NCI-H2171 (cell line): ENCODE measurements around the gene TCOF1.

ENCODE experiments used
- DNase-seq: peaks from one replicate; lab custom pipeline; 2025; lab: John Stamatoyannopoulos, UW

The TCOF1 gene

DNA sequence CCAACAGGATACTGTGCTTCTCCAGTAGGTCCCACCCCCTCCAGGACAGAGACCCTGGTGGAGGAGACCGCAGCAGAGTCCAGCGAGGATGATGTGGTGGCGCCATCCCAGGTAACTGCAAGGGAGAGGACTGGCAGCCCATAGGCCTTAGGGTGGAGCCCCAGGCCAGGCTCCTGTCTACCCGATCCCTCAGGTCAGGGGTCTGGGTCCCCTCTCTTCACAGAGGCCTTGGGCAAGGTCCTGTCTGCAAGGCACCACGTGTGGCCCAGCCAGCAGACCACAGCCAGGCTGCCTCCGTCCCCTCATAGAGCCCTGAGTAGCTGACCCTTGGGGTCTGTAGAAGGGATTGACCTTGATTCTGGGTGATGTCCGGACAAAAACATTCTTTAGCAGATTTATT, 35.2 kb downstream of the TCOF1 start:
- no peak for DNase-seq

DNA sequence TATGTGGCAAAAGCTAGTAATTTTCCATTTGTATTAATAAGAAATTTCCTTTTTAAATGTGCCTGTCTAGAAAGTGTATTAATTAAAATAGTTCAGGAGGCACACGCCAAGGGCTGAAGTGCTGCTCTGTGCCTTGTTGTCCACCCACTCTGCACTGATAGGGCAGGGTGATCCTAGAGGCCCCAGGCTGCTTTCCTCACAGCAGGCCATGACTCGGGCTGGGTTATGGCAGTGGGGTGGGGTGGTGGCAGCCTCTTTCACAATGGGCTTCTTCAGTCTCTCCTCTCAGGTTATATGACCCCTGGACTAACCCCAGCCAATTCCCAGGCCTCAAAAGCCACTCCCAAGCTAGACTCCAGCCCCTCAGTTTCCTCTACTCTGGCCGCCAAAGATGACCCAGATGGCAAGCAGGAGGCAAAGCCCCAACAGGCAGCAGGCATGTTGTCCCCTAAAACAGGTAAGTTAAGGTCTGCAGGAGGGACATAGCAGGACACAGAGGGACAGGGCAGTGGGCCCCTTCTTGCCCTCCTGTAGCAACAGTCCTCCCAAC, 35.7 kb downstream of the TCOF1 start:
- no peak for DNase-seq

DNA sequence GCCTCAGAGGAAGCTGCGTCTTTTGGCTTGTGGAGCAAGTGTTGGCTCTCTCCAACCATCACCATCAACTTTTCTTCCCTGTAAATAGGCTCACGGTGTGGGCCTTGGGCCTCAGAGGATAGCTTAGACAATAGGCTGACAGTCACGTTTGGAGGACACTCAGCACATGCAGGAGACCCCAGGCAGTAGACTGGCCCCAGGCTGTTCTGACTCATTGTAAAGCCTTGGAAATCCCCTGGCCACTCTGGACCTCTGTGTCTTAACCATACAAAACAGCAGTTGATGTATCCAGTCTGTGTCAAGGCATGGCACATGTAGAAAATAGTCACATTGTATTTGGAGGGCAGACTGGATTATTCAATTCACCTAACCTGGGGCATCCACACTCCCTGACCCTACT, 36.6 kb downstream of the TCOF1 start:
- no peak for DNase-seq

DNA sequence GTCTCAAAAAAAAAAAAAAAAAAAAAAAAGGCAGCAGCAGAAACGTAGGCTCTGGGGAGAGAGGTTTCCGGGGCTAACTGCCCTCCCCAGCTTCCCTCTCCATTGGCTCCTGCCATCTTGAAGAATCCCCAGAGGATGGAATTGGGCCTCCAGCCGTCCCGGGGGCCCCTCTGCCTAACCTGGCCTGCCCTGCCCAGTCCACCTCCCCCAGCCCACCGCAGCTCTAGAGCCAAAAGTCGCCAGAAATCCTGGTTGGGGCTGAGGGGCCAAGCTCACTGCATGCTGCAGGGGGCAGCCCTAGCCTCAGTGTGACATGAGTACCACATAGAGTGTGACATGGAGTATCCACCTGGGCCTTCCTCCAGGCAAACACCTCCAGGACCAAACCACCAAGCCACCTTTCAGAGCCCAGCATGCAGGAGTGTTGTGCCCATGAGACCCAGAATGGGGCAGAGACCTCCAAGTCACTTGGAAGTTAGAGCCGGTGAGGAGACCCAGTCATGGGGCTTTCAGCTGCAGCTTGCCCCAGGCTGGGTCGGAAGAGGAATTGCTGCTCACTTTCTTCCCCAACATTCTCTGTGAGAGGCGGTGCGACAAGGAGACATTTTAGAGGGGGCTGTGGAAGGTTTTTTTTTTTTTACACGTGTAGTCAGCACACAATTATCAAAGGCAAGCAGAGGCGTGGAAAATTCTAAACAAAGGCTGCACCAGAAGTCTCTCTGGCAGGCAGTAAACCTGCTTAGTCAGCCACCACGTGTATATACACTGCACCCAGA, 37.6 kb downstream of the TCOF1 start:
- no peak for DNase-seq

DNA sequence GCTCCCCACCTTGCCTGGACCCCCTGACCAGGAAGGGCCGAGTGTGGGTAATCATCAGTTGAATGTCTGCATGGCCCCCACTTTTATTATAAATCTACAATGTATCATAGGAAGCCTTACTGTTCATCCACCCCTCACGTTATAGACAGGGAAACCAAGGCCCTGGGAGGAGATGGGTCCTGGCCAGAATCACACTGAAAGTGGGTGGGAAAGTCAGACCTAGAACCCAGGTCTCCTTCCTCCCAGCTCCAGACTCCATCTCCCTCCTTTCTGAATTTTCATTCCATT, 38.1 kb downstream of the TCOF1 start:
- no peak for DNase-seq

DNA sequence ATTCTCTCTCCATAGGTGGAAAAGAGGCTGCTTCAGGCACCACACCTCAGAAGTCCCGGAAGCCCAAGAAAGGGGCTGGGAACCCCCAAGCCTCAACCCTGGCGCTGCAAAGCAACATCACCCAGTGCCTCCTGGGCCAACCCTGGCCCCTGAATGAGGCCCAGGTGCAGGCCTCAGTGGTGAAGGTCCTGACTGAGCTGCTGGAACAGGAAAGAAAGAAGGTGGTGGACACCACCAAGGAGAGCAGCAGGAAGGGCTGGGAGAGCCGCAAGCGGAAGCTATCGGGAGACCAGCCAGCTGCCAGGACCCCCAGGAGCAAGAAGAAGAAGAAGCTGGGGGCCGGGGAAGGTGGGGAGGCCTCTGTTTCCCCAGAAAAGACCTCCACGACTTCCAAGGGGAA, 38.8 kb downstream of the TCOF1 start:
- DNase-seq: no peak

DNA sequence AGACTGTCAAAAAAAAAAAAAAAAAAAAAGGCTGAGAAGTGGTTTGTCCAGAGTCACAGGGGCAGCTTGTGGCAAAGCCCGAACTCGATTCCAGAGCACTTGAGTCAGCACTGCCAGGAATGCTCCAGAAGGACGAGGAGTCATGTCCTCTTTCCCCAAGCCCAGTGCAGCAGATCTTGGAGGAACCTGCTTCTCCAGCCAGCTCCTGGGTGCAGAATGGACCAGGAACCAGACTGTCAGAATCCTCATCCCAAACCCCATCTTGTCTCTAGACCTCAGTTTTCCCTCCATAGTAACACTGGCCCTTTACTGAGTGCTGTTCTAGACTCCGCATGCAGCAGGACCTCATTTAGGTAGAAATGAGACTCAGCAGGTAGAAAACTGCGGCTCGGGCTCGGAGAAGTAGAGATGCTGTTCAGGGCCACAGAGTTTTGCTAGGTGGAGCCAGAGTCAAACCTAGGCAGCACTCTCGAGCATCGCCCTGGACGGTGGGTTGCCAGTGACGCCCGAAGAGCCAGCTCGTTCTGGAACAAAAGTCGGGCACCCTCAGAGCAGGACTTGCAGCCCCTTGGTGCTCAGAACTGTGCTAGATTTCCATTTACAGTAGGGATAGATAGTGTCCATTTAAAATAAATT, 39.8 kb downstream of the TCOF1 start:
- no peak for DNase-seq

DNA sequence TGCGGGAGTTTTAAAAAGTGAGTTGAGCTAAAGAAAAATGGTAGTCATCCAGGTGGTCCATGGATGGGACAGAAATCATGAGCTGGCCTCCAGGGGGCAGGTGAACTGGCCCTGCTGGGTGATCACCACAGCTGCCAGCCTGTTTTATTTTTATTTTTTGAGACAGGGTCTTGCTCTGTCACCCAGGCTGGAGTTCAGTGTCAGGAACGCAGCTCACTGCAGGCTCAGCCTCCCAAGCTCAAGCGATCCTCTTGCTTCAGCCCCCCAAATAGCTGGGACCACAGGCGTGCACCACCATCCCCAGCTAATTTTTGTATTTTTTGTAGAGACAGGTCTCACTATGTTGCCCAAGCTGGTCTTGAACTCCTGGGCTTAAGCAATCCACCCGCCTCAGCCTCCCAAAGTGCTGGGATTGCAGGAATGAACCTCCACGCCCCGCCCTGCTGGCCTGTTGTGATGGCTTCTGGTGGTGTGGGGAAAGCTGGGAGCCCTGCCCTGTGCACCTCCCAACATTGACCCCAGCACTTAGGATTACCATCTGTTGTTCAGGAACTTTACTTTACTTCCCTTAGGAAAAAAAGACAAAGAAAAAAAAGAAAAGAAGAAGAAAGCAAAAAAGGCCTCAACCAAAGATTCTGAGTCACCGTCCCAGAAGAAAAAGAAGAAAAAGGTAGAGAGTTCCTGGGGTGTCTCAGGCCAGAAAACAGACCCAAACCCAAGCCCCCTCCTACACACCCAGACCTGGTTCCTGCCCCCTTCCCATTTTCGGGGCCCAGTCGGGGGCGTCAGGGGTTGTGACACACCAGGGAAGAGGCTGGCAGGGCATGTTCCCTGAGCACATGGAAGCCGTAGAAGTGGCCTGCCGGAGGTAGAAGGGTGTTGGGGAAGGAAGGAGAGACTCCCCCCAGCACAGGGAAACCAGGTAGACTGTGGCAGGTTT, 40.6 kb downstream of the TCOF1 start:
- DNase-seq: no peak

DNA sequence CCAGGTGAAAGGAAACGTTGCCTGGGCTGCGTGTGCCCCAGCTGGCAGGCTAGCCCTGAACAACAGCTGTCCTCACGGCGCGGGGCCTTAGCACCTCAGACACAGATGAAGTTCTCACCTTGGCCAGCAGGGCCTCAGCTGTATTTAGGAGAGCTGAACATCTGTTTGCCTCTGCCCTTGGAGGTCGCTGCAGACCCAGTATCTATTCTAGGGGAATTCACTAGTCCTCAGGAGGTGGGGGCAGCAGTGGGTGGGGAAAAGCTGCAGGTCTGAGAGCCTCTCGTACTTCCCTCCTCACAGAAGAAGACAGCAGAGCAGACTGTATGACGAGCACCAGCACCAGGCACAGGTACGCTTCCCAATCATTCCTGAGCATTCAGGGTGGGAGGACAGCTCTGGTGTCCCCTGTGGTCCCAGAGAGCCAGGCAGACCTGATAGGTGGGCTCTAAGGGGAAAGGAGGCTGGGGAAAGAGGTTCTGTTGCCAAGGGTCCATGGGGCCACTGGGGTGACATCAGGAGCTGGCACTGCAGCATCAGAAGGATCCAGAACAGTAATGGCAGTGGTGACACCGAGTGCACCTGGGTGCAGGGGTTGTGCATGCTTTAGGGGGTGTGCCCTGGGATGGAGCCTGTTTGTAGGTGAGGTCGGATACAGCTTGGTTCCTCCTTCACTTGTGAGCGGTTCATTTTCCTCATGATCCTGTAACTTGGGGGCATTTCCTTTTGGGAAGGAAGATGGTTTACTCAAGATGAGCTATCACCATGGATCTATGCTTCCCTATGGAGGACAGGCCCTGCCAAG, 41.4 kb downstream of the TCOF1 start:
- no peak for DNase-seq

DNA sequence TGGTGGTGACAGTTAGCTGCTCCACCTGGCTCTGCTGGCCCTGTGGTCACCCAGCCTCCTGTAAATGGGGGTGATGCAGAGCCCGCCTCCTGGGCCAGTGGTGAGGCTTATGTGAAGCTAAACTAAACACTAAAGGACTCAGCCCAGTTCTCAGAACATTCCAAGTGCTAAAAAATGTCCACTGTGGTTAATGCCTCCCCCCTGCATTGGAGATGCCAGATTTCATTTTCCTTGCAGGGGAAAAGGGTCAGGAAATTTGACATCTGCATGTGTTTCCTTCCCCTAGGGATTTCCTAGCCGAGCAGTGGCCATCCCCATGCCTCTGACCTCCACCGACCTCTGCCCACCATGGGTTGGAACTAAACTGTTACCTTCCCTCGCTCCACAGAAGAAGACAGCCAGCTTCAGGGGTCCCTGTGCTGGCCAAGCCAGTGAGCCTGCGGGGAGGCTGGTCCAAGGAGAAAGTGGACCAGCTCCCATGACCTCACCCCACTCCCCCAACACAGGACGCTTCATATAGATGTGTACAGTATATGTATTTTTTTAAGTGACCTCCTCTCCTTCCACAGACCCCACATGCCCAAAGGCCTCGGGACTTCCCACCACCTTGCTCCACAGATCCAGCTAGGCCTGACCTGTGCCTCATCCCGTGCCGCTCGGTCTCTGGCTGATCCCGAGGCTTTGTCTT, 42.2 kb downstream of the TCOF1 start:
- DNase-seq: no peak

DNA sequence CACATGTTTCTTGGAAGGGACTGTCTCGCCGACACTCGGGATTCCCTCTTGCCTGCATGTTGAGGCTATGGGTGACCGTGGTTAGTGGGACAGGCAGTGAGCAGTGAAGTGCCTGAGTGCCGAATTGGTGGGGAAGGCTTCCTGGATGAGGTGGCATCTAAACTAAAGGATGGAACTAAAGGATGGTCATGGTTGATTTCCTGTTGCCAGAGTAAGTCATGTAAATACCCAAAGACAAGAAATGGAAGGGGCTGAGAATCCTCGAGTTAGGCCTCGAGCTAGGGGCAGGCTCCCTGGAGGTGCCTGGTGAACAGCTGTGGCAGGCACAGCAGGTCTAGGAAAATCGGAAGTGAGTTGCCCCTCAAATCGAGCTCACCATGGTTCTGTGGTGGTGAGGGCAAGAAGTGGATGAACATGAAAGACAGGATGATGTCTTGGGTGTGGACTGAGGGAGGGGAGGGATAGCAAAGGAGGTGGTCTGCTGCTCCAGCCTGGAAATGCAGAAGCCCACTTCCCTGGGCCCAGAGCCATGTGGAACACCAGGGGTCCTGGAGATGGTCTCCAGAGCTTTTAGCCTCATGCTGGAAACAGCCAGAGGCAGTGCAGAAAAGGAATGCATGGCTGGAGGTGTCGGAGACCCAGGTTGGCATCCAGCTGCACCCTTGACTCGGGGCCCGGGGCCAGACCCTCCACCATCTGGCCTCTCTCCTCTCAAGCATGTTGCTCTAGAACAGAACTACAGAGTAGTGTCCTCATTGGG, 43.0 kb downstream of the TCOF1 start:
- DNase-seq: no peak

DNA sequence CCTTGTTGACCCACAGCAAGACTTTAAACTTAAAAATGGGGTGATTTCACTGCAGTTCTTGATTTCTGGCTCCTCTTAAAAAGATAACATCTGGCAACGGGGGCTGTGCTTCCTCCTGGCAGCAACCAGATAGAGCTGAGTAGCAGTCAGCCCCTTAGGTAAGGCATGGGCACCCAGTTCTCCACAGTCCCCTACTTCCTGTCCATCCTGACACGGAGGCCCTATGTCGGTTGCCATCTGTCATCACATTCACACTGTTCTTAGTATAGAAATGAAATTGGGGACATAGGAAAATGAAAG, 43.5 kb downstream of the TCOF1 start:
- no peak for DNase-seq

DNA sequence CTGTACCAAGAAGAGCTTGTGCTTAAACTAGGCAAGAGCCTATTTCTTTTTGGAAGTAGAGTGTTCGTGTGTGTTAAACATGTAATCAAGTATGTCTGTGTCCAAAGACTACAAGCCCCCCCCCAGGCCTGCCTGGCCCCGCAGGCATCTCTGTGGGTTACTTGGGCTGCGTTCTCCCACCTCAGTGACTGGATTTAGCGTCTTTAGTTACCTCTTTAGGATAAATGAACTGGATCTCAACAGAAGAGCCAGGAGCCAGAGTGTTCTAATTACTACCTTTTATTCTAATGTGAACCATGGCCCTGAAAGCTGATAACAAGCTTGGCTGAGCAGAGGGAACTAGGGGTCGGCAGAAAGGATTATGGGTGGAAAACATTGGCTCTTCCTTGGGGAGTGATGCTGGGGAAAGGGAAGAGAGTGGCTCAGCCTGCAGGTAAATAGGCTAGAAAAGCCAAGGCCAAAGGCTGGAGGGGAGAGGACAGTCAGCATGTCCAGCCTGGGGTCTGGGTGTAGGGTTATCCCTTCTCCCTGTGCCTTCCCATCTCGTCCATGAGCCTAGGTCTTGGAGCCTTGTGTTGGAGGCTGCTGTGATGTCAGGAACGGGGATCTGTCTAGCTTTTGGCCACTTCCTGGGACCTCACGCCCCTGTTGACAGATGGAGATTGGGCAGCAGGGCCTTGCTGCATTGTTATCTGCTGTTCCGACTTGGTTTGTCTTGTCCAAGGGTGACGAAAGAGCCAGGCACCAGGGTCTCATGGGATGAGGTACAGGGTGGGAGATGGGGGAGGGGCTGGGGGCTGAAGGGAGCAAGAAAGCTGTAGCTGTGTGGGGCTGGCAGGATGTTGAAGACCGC, 44.1 kb downstream of the TCOF1 start:
- DNase-seq: no peak

DNA sequence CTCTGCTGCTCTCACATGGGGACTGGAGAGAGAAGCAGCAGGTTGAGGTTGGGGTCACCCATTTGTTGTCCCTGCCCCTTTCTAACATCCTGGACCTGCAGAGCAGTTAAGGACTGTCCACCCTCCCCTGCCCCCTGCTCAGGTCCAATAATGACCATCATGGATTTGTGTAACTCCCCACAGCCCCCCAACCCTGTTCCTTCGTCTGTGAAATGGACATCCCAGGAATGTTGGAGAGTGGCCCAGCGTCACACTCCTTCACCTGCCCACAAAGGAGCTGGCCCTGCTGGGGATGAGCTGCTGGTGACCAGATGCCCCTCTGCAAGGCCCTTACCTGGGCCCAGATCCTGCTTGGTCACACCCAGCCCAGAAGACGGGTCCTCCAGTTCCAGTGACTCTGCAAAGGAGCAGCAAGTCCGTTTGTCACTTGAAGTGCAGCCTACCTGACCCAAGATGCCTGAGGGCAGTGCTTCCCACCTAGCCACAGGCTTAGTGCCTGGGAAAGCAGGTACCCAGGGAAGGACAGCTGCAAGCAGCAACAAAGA, 44.8 kb downstream of the TCOF1 start:
- DNase-seq: no peak

DNA sequence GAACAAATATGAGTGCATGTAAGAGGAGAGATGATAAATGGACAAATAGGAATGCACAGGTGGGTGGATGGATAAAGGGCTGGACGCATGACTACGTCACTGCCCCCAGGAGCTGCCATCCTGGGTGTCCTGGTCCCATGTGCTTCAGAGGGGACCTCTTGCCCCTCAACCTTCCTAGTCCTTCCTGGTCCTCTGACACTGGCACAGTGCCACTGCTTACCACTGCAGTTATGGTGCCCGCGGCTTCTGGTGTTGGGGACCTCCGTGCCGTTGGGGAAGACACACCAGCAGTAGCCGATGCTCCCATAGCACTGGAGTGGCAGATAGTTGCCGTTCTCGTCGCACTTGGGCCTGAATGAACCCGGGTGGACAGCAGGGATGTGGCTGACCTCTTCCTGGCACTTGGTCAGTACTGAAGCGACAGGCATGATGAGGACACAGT, 45.4 kb downstream of the TCOF1 start:
- no peak for DNase-seq

DNA sequence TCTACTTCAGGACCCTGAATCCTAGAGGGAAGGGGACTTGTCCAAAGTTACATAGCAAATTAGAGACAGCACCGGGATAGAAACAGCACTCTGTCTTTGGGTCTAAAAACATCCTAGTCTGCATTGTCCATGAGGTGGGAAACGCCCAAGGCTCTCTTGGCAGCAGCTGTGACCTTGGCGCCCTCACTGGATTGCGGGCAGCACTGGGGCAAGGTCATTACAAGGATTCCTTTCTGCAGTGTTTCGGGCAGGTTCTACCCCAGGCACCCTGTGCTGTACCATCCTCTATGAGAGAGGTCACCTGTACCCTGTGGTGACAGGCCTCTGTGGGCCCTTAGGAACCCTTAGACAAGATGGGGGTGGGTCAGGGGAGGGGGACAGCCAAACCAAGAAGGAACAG, 46.6 kb downstream of the TCOF1 start:
- no peak for DNase-seq

DNA sequence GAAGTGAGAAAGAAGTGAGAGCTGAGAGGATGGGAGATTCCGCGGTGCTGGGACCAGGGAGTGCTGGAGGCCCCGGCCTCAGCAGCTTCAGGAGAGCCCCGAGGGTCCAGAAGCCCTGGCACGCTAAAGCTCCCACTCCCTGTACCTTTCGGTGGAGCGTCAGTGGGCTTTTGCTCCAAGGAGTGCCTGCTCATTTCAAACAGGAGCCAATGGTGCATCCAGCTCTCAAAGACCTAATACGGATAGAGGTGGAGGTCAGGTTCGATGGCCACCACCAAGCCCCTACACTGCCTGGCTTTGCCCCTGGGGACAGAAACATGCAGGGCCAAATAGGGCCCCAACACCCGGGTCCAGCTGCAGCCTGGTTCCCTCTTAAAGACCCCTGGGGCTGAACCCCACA, 47.0 kb downstream of the TCOF1 start:
- no peak for DNase-seq

DNA sequence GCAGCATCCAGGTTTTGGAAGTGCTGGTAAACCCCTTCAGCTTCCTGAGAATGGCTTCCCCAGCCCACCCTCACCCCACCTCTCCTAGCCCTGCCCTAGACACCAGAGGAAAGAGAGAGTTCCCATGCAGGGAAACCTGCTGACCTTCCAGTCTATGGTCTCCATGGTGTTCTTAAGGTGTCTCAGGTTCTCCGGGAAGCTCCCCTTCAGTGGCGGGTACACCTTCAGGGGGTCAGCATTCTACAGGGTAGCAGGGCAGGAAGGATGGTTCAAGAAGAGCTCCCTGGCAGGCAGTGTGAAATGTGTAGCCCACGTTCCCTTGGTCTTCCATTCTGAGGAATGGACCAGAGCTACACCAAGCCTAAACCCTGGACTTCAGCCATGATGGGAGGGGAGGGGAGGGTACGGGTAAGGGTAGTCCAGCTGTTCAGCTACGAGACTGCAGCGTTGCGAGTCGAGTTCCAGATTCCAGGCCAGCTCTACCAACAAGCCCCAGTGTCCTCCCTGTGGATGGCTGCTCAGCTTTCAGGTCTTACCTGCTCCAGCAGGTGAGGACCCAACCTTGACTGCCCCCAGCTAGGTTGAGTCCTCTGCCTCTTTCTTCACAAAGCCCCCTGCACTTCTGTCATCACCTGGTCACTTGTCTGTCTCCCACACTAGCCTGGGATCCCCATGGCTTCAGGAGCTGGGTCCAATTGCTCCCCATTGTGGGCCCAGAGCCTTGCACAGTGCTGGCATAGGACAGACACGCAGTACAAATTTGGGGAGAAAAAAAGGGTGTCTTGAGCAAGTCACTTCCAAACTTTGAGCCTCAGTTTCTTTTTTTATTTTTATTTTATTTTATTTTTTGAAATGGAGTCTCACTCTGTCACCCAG, 47.7 kb downstream of the TCOF1 start:
- no peak for DNase-seq
